Measurements from ENCODE around the gene DPF3. TPM values are rescaled to one million over a fixed set of nuclear protein-coding genes. Genes with fewer than 3 reads are reported as not detected.

Gene DPF3
- total and polyA plus RNA-seq, 2 of the 13 experiments (the other 11 are each of a cell fraction or from before 2014, with no cell fraction given): 0.09 to 0.60 TPM

- in situ Hi-C loops (cut with HindIII; ENCODE audit: extremely low pct_ligation_motif_present, low pct_unique_long_range_greater_than_20kb): no loop called here
- BruUV-seq (replicated peaks): no TSS peak
- Histone ChIP-seq H3K27me3 (ENCODE audit: control insufficient read depth in 1 of 2, insufficient read depth in 2 of 2, low read length in 2 of 2) (peaks cover 1 to 6% of the 10 kb centered on the region in 2 experiments; a peak in 1 of 5 replicates), H3K4me3 (replicated peaks in 1 of 3; ENCODE audit: insufficient read depth in 1 of 3, low read depth in 2 of 3, low read length in 3 of 3) (no peak overlapping the region), H2AFZ (ENCODE audit: low read length) (no peak overlapping the region), H3K4me1 (ENCODE audit: insufficient read depth, low read length) (peaks cover 19% of the 10 kb centered on the region), H3K36me3 (replicated peaks in 1 of 2; ENCODE audit: control insufficient read depth in 1 of 2, insufficient read depth in 2 of 2, low read length in 2 of 2) (no peaks in the 10 kb centered on the region), H4K20me1 (ENCODE audit: insufficient read depth, low read length) (no peaks in the 10 kb centered on the region), H3K9ac (ENCODE audit: insufficient read depth, low read depth, low read length) (no peak overlapping the region), H3K27ac (ENCODE audit: extremely low read length, insufficient read depth, low read length) (no peak overlapping the region), H3K4me2 (ENCODE audit: low read depth, low read length) (no peak overlapping the region), H3K79me2 (ENCODE audit: insufficient read depth, low read length) (no peaks in the 10 kb centered on the region), H3K9me3 (ENCODE audit: low read length) (no peaks in the 10 kb centered on the region)
- ChIA-PET POLR2A (no interaction called here), CTCF (ENCODE audit: low intra/inter-chr PET ratio, low total read pairs) (no interaction called here)
- WGBS (ENCODE audit: low lambda C conversion rate): 4% methylated on average over 10 of the region's 12 CpGs
- DNase-seq (ENCODE audit: low spot score): no peak
- FAIRE-seq: no peak
- peak; percentile 60 for ATAC-seq
- intact Hi-C loops (cut with micrococcal nuclease; ENCODE audit: unreplicated experiment): no loop called here
- TF ChIP-seq PHF8 (CRISPR knock-in tag; IDR thresholded peaks at IDR 0.05) (no peak), ZNF646 (CRISPR knock-in tag; IDR thresholded peaks at IDR 0.05) (no peak), SOX13 (IDR thresholded peaks at IDR 0.05) (no peak), SOX13 (CRISPR knock-in tag; conservative IDR thresholded peaks at IDR 0.05 in 1 of 2, IDR thresholded peaks at IDR 0.05 in 1 of 2) (no peak), GABPA (IDR thresholded peaks at IDR 0.05; ENCODE audit: low read depth, low read length) (no peak), GABPA (CRISPR knock-in tag; IDR thresholded peaks at IDR 0.05; ENCODE audit: low read depth) (no peak), ZNF180 (CRISPR knock-in tag; IDR thresholded peaks at IDR 0.05; ENCODE audit: borderline replicate concordance, low read depth) (no peak), ZNF556 (CRISPR knock-in tag; IDR thresholded peaks at IDR 0.05; ENCODE audit: borderline replicate concordance) (no peak), ZNF503 (CRISPR knock-in tag; IDR thresholded peaks at IDR 0.05) (no peak), DR1 (CRISPR knock-in tag; IDR thresholded peaks at IDR 0.05) (no peak), NR2F6 (IDR thresholded peaks at IDR 0.05) (no peak), NR2F6 (CRISPR knock-in tag; IDR thresholded peaks at IDR 0.05) (0 out of 2 replicates have a peak, but pooled peaks have one; percentile 35), PREB (CRISPR knock-in tag; IDR thresholded peaks at IDR 0.05) (no peak), SALL1 (CRISPR knock-in tag; IDR thresholded peaks at IDR 0.05) (peak; percentile 30; the same call in 1 of the 2 replicates), DNMT3B (CRISPR knock-in tag; conservative IDR thresholded peaks at IDR 0.05) (no peak), HNF4A (CRISPR knock-in tag; IDR thresholded peaks at IDR 0.05) (0 out of 2 replicates have a peak, but pooled peaks have one; percentile 21)
- TF ChIP-seq, protein P1, sequence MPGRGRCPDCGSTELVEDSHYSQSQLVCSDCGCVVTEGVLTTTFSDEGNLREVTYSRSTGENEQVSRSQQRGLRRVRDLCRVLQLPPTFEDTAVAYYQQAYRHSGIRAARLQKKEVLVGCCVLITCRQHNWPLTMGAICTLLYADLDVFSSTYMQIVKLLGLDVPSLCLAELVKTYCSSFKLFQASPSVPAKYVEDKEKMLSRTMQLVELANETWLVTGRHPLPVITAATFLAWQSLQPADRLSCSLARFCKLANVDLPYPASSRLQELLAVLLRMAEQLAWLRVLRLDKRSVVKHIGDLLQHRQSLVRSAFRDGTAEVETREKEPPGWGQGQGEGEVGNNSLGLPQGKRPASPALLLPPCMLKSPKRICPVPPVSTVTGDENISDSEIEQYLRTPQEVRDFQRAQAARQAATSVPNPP (CRISPR knock-in tag; IDR thresholded peaks at IDR 0.05): no peak
Measured at GRCh38 chr14:72849222-72849621, 44.7 kb downstream of the DPF3 start.
